ENCODE measurements around the gene GPR39.

Gene GPR39

GRCh38 chr2:132662732-132663131 lies 246.1 kb downstream of the GPR39 start:
- no peak for DNase-seq
- Mint-ChIP-seq H3K4me3 (no peak overlapping the region), H3K27me3 (peaks cover 13 to 17% of the 10 kb centered on the region in 2 donors), H3K4me1 (no peaks in the 10 kb centered on the region), H3K9me3 (no peaks in the 10 kb centered on the region), H3K27ac (no peak overlapping the region), H3K36me3 (no peaks in the 10 kb centered on the region)
- no peak for ATAC-seq (replicated peaks)

GRCh38 chr2:132664096-132664495 lies 247.5 kb downstream of the GPR39 start:
- no peaks in the 10 kb centered on the region for H3K36me3 Mint-ChIP-seq
- ATAC-seq (replicated peaks) (no peak), DNase-seq (no peak)
- H3K27me3 Mint-ChIP-seq, result peaks cover 24 to 25% of the 10 kb centered on the region in 2 donors
- H3K4me3 Mint-ChIP-seq, result no peak overlapping the region
- no peaks in the 10 kb centered on the region for H3K9me3 Mint-ChIP-seq
- peaks cover 0 to 5% of the 10 kb centered on the region in 2 donors for H3K4me1 Mint-ChIP-seq
- no peak overlapping the region for H3K27ac Mint-ChIP-seq

- Mint-ChIP-seq H3K27ac (no peak overlapping the region), H3K4me3 (no peak overlapping the region), H3K4me1 (peaks cover 0 to 5% of the 10 kb centered on the region in 2 donors), H3K27me3 (peaks cover 24 to 40% of the 10 kb centered on the region in 2 donors), H3K9me3 (no peaks in the 10 kb centered on the region), H3K36me3 (no peaks in the 10 kb centered on the region)
- no peak for DNase-seq
- no peak for ATAC-seq (replicated peaks)
Observed at GRCh38 chr2:132665401-132666140, 249.0 kb downstream of the GPR39 start.

- H3K27ac Mint-ChIP-seq, result no peak overlapping the region
- H3K36me3 Mint-ChIP-seq, result peaks cover 2 to 5% of the 10 kb centered on the region in 2 donors
- peaks cover 4 to 13% of the 10 kb centered on the region in 2 donors for H3K4me1 Mint-ChIP-seq
- H3K9me3 Mint-ChIP-seq, result no peaks in the 10 kb centered on the region
- DNase-seq (no peak), ATAC-seq (replicated peaks) (no peak)
- no peak overlapping the region for H3K4me3 Mint-ChIP-seq
- H3K27me3 Mint-ChIP-seq, result peaks cover 33 to 53% of the 10 kb centered on the region in 2 donors
Observed at GRCh38 chr2:132667706-132668105, 251.1 kb downstream of the GPR39 start.

- ATAC-seq (replicated peaks) (no peak), DNase-seq (no peak)
- no peak overlapping the region for H3K4me3 Mint-ChIP-seq
- H3K27ac Mint-ChIP-seq, result no peak overlapping the region
- H3K36me3 Mint-ChIP-seq, result peaks cover 2 to 5% of the 10 kb centered on the region in 2 donors
- H3K9me3 Mint-ChIP-seq, result no peaks in the 10 kb centered on the region
- peaks cover 4 to 13% of the 10 kb centered on the region in 2 donors for H3K4me1 Mint-ChIP-seq
- peaks cover 37 to 58% of the 10 kb centered on the region in 2 donors for H3K27me3 Mint-ChIP-seq
Observed at GRCh38 chr2:132668189-132668823, 251.7 kb downstream of the GPR39 start.

GRCh38 chr2:132668987-132669907 lies 252.6 kb downstream of the GPR39 start:
- no peak for ATAC-seq (replicated peaks)
- Mint-ChIP-seq H3K4me3 (no peak overlapping the region), H3K4me1 (peaks cover 4 to 13% of the 10 kb centered on the region in 2 donors), H3K27me3 (peaks cover 32 to 58% of the 10 kb centered on the region in 2 donors), H3K9me3 (no peaks in the 10 kb centered on the region), H3K36me3 (peaks cover 2 to 5% of the 10 kb centered on the region in 2 donors), H3K27ac (no peak overlapping the region)
- DNase-seq, result no peak

GRCh38 chr2:132669908-132670495 lies 253.4 kb downstream of the GPR39 start, which contains the start of gene LYPD1:
Gene LYPD1 (minus strand): TSS chr2:132670205. CDS start chr2:132669932, 273 bp downstream.
- peaks cover 2 to 5% of the 10 kb centered on the region in 2 donors for H3K36me3 Mint-ChIP-seq
- peaks cover 37 to 61% of the 10 kb centered on the region in 2 donors for H3K27me3 Mint-ChIP-seq
- H3K27ac Mint-ChIP-seq, result no peak within 1 kb of the TSS
- no peaks in the 10 kb centered on the region for H3K9me3 Mint-ChIP-seq
- H3K4me1 Mint-ChIP-seq, result peaks cover 4 to 13% of the 10 kb centered on the region in 2 donors
- no peak for DNase-seq
- H3K4me3 Mint-ChIP-seq, result peak within 1 kb of the TSS; percentile 27 to 46
- ATAC-seq (replicated peaks), result no peak

GRCh38 chr2:132670496-132671150 lies 254.0 kb downstream of the GPR39 start:
- peaks cover 4 to 13% of the 10 kb centered on the region in 2 donors for H3K4me1 Mint-ChIP-seq
- peak overlapping the region; percentile 27 to 31 for H3K4me3 Mint-ChIP-seq
- H3K9me3 Mint-ChIP-seq, result no peaks in the 10 kb centered on the region
- DNase-seq (no peak), ATAC-seq (replicated peaks) (no peak)
- peaks cover 2 to 5% of the 10 kb centered on the region in 2 donors for H3K36me3 Mint-ChIP-seq
- peaks cover 39 to 63% of the 10 kb centered on the region in 2 donors for H3K27me3 Mint-ChIP-seq
- no peak overlapping the region for H3K27ac Mint-ChIP-seq

- Mint-ChIP-seq H3K27me3 (peaks cover 41 to 59% of the 10 kb centered on the region in 2 donors), H3K4me1 (peaks cover 4 to 13% of the 10 kb centered on the region in 2 donors), H3K36me3 (peaks cover 2 to 5% of the 10 kb centered on the region in 2 donors), H3K27ac (peak overlapping the region; percentile 75), H3K9me3 (no peaks in the 10 kb centered on the region), H3K4me3 (peak overlapping the region; percentile 27 to 31)
- ATAC-seq (replicated peaks), result no peak
- no peak for DNase-seq
Observed at GRCh38 chr2:132671151-132671835, 254.7 kb downstream of the GPR39 start.

- DNase-seq, result no peak
Observed at GRCh38 chr2:132676999-132677398, 260.4 kb downstream of the GPR39 start.

GRCh38 chr2:132677661-132678060 lies 261.1 kb downstream of the GPR39 start:
- H3K9me3 Mint-ChIP-seq, result no peaks in the 10 kb centered on the region
- H3K27ac Mint-ChIP-seq, result no peak overlapping the region
- no peaks in the 10 kb centered on the region for H3K4me1 Mint-ChIP-seq
- H3K4me3 Mint-ChIP-seq, result no peak overlapping the region
- H3K27me3 Mint-ChIP-seq, result peaks cover 19 to 27% of the 10 kb centered on the region in 2 donors
- no peaks in the 10 kb centered on the region for H3K36me3 Mint-ChIP-seq
- ATAC-seq (replicated peaks) (no peak), DNase-seq (no peak)

More at GRCh38 chr2:132676999-132677398, 260.4 kb downstream of the GPR39 start:
- ATAC-seq (replicated peaks), result no peak
- no peaks in the 10 kb centered on the region for H3K9me3 Mint-ChIP-seq
- H3K4me3 Mint-ChIP-seq, result no peak overlapping the region
- H3K27ac Mint-ChIP-seq, result no peak overlapping the region
- H3K4me1 Mint-ChIP-seq, result no peaks in the 10 kb centered on the region
- peaks cover 21 to 27% of the 10 kb centered on the region in 2 donors for H3K27me3 Mint-ChIP-seq
- no peaks in the 10 kb centered on the region for H3K36me3 Mint-ChIP-seq

- no peaks in the 10 kb centered on the region for H3K4me1 Mint-ChIP-seq
- no peaks in the 10 kb centered on the region for H3K9me3 Mint-ChIP-seq
- H3K27me3 Mint-ChIP-seq, result peaks cover 14 to 21% of the 10 kb centered on the region in 2 donors
- no peak for ATAC-seq (replicated peaks)
- DNase-seq, result no peak
- no peak overlapping the region for H3K4me3 Mint-ChIP-seq
- no peaks in the 10 kb centered on the region for H3K36me3 Mint-ChIP-seq
- no peak overlapping the region for H3K27ac Mint-ChIP-seq
Observed at GRCh38 chr2:132678483-132678882, 261.9 kb downstream of the GPR39 start.

GRCh38 chr2:132680544-132680943 lies 263.9 kb downstream of the GPR39 start:
- Mint-ChIP-seq H3K9me3 (no peaks in the 10 kb centered on the region), H3K4me3 (no peak overlapping the region), H3K4me1 (no peaks in the 10 kb centered on the region), H3K27me3 (peaks cover 6 to 13% of the 10 kb centered on the region in 2 donors), H3K27ac (no peak overlapping the region), H3K36me3 (no peaks in the 10 kb centered on the region)
- DNase-seq, result no peak
- no peak for ATAC-seq (replicated peaks)

All from stimulated activated naive B cell treated with anti-CD40 and anti-IgM and Interleukin-4, amounts not matched to agents 10 μg/mL and 1 μg/mL and 100 μg/mL, for 72 hours (primary cell).